GM23338 (cell line): ENCODE results near the gene TMEM147. TPM values are rescaled to one million over a fixed set of nuclear protein-coding genes. Genes with fewer than 3 reads are reported as not detected.

Experiments used
- ATAC-seq: fragments of 200-7000 bp; cut with Tn5 transposase; 3 replicates; pipeline ENCODE4 v1.9.1; 2020
- DNase-seq: peaks from one replicate; pipeline ENCODE4 v3.0.0-alpha.2; 2015; ENCODE audit warnings: low spot score
- H2AFZ ChIP-seq: fragments of 200-600 bp; sonication (generic); 2 replicates; pipeline ENCODE4 v1.8.0; 2016; ENCODE audit warnings: antibody characterized with exemption, mild to moderate bottlenecking, moderate library complexity
- H3F3A ChIP-seq: fragments of 200-600 bp; sonication (generic); replicated peaks from 2 replicates; pipeline ENCODE4 v1.8.0; 2017; ENCODE audit warnings: antibody characterized with exemption, mixed run types, low read depth
- H3K27ac ChIP-seq: fragments of 200-600 bp; sonication (generic); 2 replicates; pipeline ENCODE4 v1.6.1; 2016; ENCODE audit warnings: low read depth
- H3K27me3 ChIP-seq: fragments of 200-600 bp; sonication (generic); 2 replicates; pipeline ENCODE4 v1.8.0; 2016; ENCODE audit warnings: mild to moderate bottlenecking, mixed run types, moderate library complexity; ENCODE audit not compliant: insufficient read depth
- H3K36me3 ChIP-seq: fragments of 200-600 bp; sonication (generic); 2 replicates; pipeline ENCODE4 v1.8.0; 2016; ENCODE audit warnings: mild to moderate bottlenecking; ENCODE audit not compliant: insufficient read depth
- H3K4me1 ChIP-seq: fragments of 200-600 bp; sonication (generic); 2 replicates; pipeline ENCODE4 v1.8.0; 2016; ENCODE audit warnings: mild to moderate bottlenecking, moderate library complexity; ENCODE audit not compliant: insufficient read depth
- H3K4me2 ChIP-seq: fragments of 200-600 bp; sonication (generic); 2 replicates; pipeline ENCODE4 v1.7.1; 2017; ENCODE audit warnings: mixed run types
- H3K4me3 ChIP-seq: fragments of 200-600 bp; sonication (generic); 2 replicates; pipeline ENCODE4 v1.6.1; 2016; ENCODE audit warnings: mixed run types
- H3K79me2 ChIP-seq: fragments of 200-600 bp; sonication (generic); replicated peaks from 2 replicates; pipeline ENCODE4 v1.8.0; 2017; ENCODE audit warnings: mild to moderate bottlenecking; ENCODE audit not compliant: insufficient read depth
- H3K9me2 ChIP-seq: fragments of 200-600 bp; sonication (generic); 2 replicates; pipeline ENCODE4 v1.8.0; 2017; ENCODE audit not compliant: insufficient read depth
- H4K20me1 ChIP-seq: fragments of 200-600 bp; sonication (generic); replicated peaks from 2 replicates; pipeline ENCODE4 v1.8.0; 2017; ENCODE audit warnings: mild to moderate bottlenecking; ENCODE audit not compliant: insufficient read depth
- H3K27ac Mint-ChIP-seq: 2 replicates; pipeline ENCODE4 v1.8.0; 2020; ENCODE audit warnings: inconsistent platforms, mild to moderate bottlenecking, moderate library complexity, mixed read lengths
- H3K27me3 Mint-ChIP-seq: 3 replicates; pipeline ENCODE4 v1.8.0; 2022; ENCODE audit warnings: low read depth, mild to moderate bottlenecking, moderate library complexity, mixed read lengths, inconsistent platforms; ENCODE audit not compliant: insufficient read depth, poor library complexity
- H3K36me3 Mint-ChIP-seq: 3 replicates; pipeline ENCODE4 v1.8.0; 2021; ENCODE audit warnings: low read depth, mild to moderate bottlenecking, inconsistent platforms, moderate library complexity, mixed read lengths
- H3K4me1 Mint-ChIP-seq: 3 replicates; pipeline ENCODE4 v1.8.0; 2020; ENCODE audit warnings: mild to moderate bottlenecking, inconsistent platforms, mixed read lengths
- H3K4me3 Mint-ChIP-seq: 3 replicates; pipeline ENCODE4 v1.8.0; 2021; ENCODE audit warnings: moderate library complexity, mild to moderate bottlenecking, inconsistent platforms, mixed read lengths
- H3K9me3 Mint-ChIP-seq: 3 replicates; pipeline ENCODE4 v1.8.0; 2020; ENCODE audit warnings: moderate library complexity, mild to moderate bottlenecking, inconsistent platforms, mixed read lengths
- JUNB ChIP-seq: IDR thresholded peaks from one replicate; pipeline ENCODE4 v1.6.1; 2016; ENCODE audit warnings: antibody characterized with exemption; ENCODE audit not compliant: unreplicated experiment
- NANOG ChIP-seq: IDR thresholded peaks from 2 replicates; pipeline ENCODE4 v1.6.1; 2016; ENCODE audit warnings: antibody characterized with exemption, borderline replicate concordance
- STAT1 ChIP-seq: IDR thresholded peaks from one replicate; pipeline ENCODE4 v1.6.1; 2016; ENCODE audit warnings: antibody characterized with exemption; ENCODE audit not compliant: unreplicated experiment
- ZNF114 ChIP-seq: fragments of 250-450 bp; sonication (Bioruptor Pico); IDR thresholded peaks from 2 replicates; pipeline ENCODE4 v1.5.0; 2020; ENCODE audit warnings: mild to moderate bottlenecking, moderate library complexity
- ZNF331 ChIP-seq: fragments of 250-450 bp; sonication (Bioruptor Pico); IDR thresholded peaks from 2 replicates; pipeline ENCODE4 v1.5.0; 2020; ENCODE audit warnings: low read depth, mild to moderate bottlenecking, moderate library complexity
- polyA plus RNA-seq: library from polyadenylated mRNA; unstranded; fragments of >200 nt; fragmentation: Nextera tagmentation; extraction: Ambion mirVana; gene quantifications from 2 replicates; pipeline ENCODE4 v1.2.1, GENCODE V29; 2016
- total RNA-seq: library from RNA; depleted of rRNA; stranded (reverse); fragments of >200 nt; shearing (Covaris generic); gene quantifications from 2 replicates; pipeline ENCODE4 v1.2.3, GENCODE V29; 2014
- TF ChIP-seq, protein P1 (sequence below), 2 experiments: fragments of 200-600 bp in 1 of 2; sonication (generic) in 1 of 2; conservative IDR thresholded peaks; 2 replicates each; pipeline versions ENCODE4 v1.5.1 to v1.6.1; 2016 to 2017; ENCODE audit warnings: antibody characterized with exemption in 2 of 2, low read depth in 2 of 2, mild to moderate bottlenecking in 2 of 2, moderate library complexity in 1 of 2
- TF ChIP-seq, protein P2 (sequence below): fragments of 250-450 bp; sonication (Bioruptor Pico); IDR thresholded peaks from 2 replicates; pipeline ENCODE4 v1.5.0; 2020; ENCODE audit warnings: mild to moderate bottlenecking, moderate library complexity

Gene TMEM147
- total and polyA plus RNA-seq, 2 experiments from 2014 or later: 164 to 272 TPM

DNA sequence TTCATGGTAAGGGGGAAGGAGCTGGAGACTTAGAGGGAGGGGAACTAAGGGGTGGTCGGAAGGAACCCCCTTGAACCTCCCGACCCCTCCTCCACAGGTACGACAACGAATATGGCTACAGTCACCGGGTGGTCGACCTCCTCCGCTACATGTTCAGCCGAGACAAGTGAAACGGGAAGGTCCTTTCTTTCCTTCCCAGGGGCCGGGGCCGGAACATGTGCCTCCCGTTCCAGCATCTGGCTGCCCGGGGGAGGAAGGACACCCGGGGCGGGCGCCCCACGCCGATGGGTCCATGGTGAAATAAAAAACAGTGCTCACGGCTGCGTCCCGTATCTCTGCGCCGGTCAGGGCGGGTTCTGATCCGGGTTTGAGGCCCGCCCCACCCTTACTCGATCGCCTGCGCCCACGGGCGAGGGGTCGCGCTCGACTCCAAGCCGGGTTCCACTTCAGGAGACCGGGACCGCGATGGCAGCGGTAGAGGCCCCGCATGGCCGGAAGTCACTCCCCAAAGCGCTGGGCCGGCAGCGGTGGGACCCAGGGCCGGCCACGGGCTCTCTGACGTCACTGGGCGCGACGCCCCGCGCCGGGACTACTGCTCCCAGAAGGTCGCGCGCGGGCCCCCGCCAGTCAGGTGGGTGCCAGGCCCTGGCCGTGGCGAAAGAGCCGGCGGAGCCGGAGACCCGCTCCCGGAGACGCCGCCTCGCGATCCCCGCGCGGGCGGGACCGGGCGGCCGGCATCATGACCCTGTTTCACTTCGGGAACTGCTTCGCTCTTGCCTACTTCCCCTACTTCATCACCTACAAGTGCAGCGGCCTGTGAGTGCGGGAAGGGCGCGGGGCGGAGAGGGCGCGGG, at the start of gene TMEM147 (continued):
- TF ChIP-seq, protein P1, sequence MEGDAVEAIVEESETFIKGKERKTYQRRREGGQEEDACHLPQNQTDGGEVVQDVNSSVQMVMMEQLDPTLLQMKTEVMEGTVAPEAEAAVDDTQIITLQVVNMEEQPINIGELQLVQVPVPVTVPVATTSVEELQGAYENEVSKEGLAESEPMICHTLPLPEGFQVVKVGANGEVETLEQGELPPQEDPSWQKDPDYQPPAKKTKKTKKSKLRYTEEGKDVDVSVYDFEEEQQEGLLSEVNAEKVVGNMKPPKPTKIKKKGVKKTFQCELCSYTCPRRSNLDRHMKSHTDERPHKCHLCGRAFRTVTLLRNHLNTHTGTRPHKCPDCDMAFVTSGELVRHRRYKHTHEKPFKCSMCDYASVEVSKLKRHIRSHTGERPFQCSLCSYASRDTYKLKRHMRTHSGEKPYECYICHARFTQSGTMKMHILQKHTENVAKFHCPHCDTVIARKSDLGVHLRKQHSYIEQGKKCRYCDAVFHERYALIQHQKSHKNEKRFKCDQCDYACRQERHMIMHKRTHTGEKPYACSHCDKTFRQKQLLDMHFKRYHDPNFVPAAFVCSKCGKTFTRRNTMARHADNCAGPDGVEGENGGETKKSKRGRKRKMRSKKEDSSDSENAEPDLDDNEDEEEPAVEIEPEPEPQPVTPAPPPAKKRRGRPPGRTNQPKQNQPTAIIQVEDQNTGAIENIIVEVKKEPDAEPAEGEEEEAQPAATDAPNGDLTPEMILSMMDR (conservative IDR thresholded peaks at IDR 0.05; ENCODE audit: low read depth in 2 of 2): no peak

DNA sequence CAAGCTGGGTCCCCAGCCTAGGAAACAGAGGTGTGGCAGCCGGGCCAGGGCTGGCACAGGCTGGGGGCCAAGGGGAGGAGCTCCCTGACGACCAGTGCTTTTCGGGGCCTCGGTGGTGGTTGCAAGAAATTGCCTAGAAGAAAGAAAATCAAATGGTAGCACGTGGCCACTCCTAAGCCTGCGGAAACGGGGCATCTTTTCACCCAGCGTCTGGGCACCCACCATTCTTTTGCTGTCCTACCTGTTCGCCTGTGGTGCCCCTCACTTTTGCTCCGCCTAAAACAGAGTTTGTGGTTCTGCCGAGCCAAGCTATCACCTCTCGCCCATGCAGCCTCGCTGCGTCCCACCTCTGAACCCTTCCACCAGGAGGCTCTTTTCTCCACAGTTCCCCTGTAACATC, 48.0 kb upstream of the TMEM147 start:
- peaks cover 8% of the 10 kb centered on the region for H3K36me3 ChIP-seq

DNA sequence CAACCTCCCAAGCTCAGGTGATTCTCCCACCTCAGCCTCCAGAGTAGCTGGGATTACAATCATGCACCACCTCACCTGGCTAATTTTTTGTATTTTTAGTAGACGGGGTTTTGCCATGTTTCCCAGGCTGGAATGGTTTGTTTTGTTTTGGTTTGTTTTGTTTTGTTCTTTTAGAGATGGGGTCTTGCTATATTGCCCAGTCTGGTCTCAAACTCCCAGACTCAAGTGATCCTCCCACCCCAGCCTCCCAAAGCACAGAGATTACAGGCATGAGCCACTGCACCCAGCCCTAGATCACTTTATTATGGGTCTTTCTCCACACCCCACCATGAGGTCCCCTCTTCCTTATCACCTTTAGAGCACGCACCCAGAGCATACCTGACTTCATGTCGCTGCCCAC, 47.2 kb upstream of the TMEM147 start:
- Histone ChIP-seq H3K9me2 (no peaks in the 10 kb centered on the region), H2AFZ (no peak overlapping the region), H3K27me3 (no peaks in the 10 kb centered on the region), H3K4me2 (no peak overlapping the region), H3F3A (peaks cover 11% of the 10 kb centered on the region; the same call in 1 of the 2 replicates), H3K4me3 (no peak overlapping the region), H3K79me2 (no peaks in the 10 kb centered on the region), H3K27ac (no peak overlapping the region), H3K4me1 (no peaks in the 10 kb centered on the region), H4K20me1 (no peaks in the 10 kb centered on the region; the same call in 1 of the 2 replicates), H3K36me3 (peaks cover 8% of the 10 kb centered on the region)
- peaks cover 17% of the 10 kb centered on the region for H3K27me3 Mint-ChIP-seq
- DNase-seq: no peak
- no peak for ATAC-seq
- peaks cover 27% of the 10 kb centered on the region for H3K4me1 Mint-ChIP-seq
- H3K9me3 Mint-ChIP-seq: no peaks in the 10 kb centered on the region
- H3K36me3 Mint-ChIP-seq: peaks cover 66% of the 10 kb centered on the region
- no peak overlapping the region; the same call in 2 of the 3 replicates for H3K4me3 Mint-ChIP-seq
- no peak overlapping the region for H3K27ac Mint-ChIP-seq
- no peak for TF ChIP-seq ZNF114 (CRISPR knock-in tag)
- TF ChIP-seq JUNB: no peak
- no peak for TF ChIP-seq NANOG
- TF ChIP-seq, protein P2, sequence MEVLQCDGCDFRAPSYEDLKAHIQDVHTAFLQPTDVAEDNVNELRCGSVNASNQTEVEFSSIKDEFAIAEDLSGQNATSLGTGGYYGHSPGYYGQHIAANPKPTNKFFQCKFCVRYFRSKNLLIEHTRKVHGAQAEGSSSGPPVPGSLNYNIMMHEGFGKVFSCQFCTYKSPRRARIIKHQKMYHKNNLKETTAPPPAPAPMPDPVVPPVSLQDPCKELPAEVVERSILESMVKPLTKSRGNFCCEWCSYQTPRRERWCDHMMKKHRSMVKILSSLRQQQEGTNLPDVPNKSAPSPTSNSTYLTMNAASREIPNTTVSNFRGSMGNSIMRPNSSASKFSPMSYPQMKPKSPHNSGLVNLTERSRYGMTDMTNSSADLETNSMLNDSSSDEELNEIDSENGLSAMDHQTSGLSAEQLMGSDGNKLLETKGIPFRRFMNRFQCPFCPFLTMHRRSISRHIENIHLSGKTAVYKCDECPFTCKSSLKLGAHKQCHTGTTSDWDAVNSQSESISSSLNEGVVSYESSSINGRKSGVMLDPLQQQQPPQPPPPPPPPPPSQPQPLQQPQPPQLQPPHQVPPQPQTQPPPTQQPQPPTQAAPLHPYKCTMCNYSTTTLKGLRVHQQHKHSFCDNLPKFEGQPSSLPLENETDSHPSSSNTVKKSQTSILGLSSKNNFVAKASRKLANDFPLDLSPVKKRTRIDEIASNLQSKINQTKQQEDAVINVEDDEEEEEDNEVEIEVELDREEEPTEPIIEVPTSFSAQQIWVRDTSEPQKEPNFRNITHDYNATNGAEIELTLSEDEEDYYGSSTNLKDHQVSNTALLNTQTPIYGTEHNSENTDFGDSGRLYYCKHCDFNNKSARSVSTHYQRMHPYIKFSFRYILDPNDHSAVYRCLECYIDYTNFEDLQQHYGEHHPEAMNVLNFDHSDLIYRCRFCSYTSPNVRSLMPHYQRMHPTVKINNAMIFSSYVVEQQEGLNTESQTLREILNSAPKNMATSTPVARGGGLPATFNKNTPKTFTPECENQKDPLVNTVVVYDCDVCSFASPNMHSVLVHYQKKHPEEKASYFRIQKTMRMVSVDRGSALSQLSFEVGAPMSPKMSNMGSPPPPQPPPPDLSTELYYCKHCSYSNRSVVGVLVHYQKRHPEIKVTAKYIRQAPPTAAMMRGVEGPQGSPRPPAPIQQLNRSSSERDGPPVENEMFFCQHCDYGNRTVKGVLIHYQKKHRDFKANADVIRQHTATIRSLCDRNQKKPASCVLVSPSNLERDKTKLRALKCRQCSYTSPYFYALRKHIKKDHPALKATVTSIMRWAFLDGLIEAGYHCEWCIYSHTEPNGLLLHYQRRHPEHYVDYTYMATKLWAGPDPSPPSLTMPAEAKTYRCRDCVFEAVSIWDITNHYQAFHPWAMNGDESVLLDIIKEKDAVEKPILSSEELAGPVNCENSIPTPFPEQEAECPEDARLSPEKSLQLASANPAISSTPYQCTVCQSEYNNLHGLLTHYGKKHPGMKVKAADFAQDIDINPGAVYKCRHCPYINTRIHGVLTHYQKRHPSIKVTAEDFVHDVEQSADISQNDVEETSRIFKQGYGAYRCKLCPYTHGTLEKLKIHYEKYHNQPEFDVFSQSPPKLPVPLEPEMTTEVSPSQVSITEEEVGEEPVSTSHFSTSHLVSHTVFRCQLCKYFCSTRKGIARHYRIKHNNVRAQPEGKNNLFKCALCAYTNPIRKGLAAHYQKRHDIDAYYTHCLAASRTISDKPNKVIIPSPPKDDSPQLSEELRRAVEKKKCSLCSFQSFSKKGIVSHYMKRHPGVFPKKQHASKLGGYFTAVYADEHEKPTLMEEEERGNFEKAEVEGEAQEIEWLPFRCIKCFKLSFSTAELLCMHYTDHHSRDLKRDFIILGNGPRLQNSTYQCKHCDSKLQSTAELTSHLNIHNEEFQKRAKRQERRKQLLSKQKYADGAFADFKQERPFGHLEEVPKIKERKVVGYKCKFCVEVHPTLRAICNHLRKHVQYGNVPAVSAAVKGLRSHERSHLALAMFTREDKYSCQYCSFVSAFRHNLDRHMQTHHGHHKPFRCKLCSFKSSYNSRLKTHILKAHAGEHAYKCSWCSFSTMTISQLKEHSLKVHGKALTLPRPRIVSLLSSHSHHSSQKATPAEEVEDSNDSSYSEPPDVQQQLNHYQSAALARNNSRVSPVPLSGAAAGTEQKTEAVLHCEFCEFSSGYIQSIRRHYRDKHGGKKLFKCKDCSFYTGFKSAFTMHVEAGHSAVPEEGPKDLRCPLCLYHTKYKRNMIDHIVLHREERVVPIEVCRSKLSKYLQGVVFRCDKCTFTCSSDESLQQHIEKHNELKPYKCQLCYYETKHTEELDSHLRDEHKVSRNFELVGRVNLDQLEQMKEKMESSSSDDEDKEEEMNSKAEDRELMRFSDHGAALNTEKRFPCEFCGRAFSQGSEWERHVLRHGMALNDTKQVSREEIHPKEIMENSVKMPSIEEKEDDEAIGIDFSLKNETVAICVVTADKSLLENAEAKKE (CRISPR knock-in tag): no peak
- TF ChIP-seq ZNF331 (CRISPR knock-in tag): no peak

More for the DNA sequence above, 48.0 kb upstream of the TMEM147 start:
- Mint-ChIP-seq H3K27ac (no peak overlapping the region), H3K4me1 (peaks cover 27% of the 10 kb centered on the region), H3K36me3 (peaks cover 58% of the 10 kb centered on the region), H3K9me3 (no peaks in the 10 kb centered on the region), H3K27me3 (peaks cover 17% of the 10 kb centered on the region), H3K4me3 (no peak overlapping the region)
- Histone ChIP-seq H3K27me3 (no peaks in the 10 kb centered on the region), H3K4me2 (no peak overlapping the region), H3F3A (peaks cover 11% of the 10 kb centered on the region; the same call in 1 of the 2 replicates), H3K4me3 (no peak overlapping the region), H3K79me2 (no peaks in the 10 kb centered on the region), H3K9me2 (no peaks in the 10 kb centered on the region), H4K20me1 (no peaks in the 10 kb centered on the region; the same call in 1 of the 2 replicates), H3K27ac (0 out of 2 replicates have a peak overlapping the region, but pooled peaks have one; percentile 32), H2AFZ (no peak overlapping the region), H3K4me1 (no peaks in the 10 kb centered on the region)
- no peak for DNase-seq
- 0 out of 3 replicates have a peak, but pooled peaks have one; percentile 6 for ATAC-seq
- no peak for TF ChIP-seq STAT1
- TF ChIP-seq, protein P1 (conservative IDR thresholded peaks at IDR 0.05; ENCODE audit: low read depth in 2 of 2): peak in 1 of 2 experiments; percentile 30; a peak in 2 of 4 replicates
